Kidney capillary endothelial cell (primary cell): ENCODE measurements around the gene SGMS1.

Experiments used
- DNase-seq: peaks from one replicate; pipeline ENCODE4 v3.0.0-alpha.2; 2018; ENCODE audit warnings: low spot score

The SGMS1 gene

DNA sequence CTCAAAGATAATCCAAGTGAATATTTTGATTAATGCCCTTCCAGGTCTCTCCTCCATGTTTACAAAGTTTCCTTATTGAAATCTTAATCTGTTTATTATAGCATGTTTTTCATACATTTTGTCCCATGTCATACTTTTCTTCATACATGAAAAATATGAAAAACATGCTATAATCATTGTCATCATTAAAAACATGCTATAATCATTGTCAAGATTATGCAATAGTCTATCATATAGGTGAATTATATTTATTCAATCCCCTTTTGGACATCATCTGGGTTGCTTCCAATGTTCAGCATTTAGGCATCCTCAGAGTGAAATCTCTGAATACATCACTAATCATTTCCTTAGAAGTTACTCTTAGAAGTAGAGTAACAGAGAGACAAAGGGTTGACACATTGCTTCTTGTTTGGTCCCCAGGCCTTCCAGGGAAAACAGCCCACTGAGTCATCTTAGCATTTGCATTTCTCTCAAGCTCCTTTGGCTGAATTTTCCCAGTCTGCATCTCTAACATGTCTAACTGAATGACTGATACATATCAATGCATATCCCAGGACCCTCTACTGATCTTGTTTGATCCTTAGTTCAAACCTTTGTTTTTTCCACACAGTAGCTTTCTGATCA lies 87.0 kb downstream of the SGMS1 start:
- peak; percentile 78 for DNase-seq

DNA sequence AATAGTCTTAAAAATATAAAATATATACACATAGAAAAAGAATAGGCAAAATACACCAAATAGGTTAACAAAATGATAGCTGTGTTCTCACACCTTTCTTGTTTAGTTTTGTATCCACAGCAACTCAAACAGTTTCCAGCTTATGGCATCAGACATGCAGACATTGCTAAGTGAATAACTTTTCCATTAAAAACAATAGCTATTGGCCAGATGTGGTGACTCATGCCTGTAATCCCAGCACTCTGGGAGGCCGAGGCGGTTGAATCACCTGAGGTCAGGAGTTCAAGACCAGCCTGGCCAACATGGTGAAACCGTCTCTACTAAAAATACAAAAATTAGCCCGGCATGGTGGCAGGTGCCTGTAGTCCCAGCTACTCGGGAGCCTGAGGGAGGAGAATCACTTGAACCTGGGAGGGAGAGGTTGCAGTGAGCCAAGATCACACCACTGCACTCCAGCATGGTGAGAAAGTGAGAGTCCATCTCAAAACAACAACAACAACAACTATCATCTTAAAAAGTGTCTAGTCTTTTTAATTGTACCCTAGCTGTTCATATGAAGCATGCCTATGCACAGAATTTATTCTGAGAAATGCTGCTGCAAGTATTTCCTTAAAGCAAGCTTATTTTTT lies 88.9 kb downstream of the SGMS1 start:
- peak; percentile 40 for DNase-seq

DNA sequence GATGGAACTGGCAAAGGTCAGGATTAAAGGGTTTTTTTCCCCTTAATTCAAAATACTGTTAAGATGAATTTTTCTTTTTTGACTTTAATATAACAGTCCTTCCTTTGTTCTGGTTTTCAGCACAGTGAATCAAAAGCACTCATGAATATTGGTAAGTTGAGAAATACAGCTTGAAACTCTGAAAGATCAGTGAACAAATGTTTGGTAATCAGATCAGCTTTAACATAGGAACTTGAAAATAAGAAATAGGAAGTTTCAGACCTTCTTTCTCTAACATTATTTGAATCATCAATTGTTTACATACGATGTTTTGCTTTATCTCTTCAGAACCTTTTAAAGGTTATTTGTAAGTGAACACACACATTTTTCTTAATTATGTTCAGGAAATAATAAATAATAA lies 90.5 kb downstream of the SGMS1 start:
- DNase-seq = no peak

DNA sequence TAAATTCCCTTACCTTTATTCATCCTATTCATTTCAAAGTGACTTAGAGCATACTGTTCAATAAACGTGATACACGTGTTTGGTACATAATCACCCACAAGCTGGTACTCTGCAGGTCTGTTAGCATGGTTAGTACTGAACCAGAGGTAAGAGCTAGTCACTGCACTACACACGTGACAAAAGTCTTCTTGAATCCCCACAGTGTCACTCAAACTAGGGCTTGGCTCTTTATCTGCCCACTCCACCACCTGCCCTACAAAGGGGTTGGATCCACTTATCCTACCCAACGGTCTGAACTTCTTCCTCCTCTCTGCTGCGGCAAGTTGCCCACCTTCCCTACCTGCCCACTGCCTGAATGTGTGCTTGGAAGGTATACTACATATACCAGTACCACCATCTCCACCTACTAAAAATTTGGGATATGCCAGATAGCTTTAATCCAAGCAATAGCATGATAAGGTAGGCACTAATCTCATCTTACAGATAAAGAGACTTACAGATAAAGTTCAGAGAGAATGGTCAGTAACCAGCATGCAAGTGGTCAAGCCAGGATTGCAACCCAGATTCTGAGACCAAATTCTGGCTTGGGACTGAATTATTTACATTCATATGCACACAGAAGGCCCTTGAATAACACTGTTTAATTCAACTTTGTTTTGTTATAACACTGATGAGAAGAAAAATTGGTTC lies 92.2 kb downstream of the SGMS1 start:
- DNase-seq = no peak

DNA sequence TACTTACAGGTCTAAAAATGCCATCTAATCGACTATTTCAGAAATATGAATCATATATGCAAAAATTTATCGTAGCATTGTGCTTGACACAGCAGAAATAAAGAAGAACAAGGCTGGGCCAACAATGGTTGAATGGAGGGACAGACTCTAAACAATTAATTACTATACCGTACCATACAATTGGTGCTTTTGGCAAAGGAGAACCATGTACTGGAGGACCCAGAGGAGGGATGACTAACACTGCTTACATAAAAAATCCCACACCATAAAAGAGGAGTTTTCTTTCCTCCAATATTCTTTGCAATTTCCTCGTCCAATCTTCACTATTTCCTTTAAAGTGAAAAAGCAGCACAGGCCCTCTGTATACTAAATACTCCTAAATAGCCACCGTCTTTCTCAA lies 94.1 kb downstream of the SGMS1 start:
- no peak for DNase-seq

DNA sequence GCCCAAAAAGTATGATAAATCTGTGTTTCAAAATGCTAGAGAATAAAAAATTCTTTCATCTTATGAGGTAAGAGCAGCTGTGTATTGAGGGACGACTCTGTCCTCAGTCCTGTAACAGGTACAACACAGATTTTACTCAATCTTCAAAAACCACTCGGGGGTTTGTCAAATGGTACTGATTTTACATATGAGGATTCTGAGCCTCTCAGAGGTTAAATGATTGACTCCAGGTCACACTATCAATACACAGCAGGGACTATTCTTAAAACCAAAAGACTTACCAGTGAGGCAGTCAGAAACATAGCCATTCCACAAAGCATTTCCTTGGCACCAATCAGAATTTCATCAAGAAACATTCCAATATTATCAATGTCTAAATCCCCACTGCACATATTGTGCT lies 95.5 kb downstream of the SGMS1 start:
- DNase-seq = no peak

DNA sequence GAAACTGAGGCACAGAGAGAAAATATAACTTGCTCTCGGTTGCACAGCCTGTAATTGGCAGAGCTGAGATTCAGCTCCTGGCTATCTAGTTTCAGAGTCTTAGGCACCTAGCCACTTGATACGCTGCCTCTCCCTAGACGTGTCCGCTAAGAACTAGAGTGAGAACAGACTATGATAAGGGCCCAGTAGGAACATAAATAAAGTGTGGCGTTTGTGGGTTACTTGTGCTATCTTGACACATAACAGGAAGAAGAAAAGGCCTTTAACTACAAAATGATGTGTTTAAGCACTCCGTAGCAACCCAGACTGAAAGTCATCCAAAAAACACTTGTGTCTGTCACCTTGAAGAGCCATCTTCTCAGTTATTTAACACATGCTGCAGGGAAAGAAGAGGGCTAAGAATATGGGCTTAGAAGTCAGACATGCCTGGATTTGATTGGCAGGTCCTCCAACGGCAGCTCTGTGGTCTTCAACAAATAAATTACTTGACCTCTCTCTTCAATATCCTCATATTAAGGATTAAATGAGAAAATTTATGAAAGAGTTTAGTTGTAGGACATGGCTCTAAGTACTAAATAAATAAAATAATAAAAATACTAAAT lies 96.2 kb downstream of the SGMS1 start:
- DNase-seq = no peak

DNA sequence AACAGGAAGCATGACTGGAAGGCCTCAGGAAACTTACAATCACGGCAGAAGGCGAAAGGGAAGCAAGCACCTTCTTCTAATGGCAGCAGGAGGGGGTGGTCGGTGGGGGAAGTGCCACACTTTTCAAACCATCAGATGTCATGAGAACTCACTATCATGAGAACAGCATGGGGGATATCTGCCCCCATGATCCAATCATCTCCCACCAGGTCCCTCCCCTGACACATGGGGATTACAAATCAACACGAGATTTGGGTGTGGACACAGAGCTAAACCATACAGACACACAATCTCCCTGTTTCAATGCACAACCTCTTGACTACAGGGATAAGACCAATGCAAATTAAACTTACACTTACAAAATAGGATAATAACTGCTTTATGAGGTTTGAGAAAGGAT lies 97.6 kb downstream of the SGMS1 start:
- no peak for DNase-seq

DNA sequence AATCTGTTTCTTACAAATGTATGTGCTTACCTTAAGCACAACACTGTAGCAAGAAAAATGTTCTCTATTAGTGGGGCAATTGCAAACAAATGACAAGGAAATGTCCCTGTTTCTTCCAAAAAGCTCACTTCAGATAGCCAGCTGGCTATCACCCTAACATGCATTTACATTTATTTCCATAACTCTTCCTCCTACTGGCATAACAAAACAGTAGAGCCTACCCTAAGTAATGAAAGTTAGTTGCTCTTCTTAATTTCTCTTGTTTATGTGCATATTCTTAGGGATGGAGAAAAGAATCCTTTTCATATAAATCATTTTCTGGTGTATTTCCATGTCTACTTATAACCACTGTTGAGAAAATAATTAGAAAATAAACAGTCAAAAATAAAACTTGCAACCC lies 100.4 kb downstream of the SGMS1 start:
- no peak for DNase-seq

DNA sequence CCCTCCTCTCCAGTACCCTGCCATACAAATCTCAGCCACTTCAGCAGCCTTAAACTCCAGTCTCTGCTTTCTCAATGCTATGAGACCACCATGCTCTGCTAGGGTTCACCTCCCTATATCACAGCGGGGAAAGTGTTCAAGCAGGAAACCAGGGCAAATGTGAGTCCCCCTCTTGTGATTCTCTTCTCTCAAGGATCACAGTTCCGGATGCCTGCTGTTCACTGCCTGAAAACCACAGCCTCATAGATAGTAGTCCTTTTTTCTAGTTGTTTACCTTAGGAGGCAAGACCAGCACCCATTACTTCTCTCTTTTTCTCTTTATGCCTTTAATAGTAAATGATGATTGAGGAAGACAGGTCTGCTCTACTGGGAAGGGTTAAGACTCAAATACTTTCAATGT lies 100.8 kb downstream of the SGMS1 start:
- DNase-seq = no peak

DNA sequence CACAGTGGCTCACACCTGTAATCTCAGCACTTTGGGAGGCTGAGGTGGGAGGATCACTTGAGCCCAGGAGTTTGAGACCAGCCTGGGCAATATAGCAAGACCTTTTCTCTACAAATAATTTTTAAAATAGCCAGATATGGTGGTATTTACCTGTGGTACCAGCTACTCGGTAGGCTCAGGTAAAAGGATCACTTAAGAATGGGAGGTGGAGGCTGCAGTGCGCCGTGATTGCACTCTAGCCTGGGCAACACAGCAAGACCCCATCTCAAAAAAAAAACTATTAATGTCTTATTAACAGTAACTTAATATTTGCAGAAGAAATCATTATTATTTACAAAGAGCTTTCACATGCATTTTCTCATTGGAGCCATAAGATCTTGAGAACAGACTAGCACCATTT lies 103.6 kb downstream of the SGMS1 start:
- no peak for DNase-seq

DNA sequence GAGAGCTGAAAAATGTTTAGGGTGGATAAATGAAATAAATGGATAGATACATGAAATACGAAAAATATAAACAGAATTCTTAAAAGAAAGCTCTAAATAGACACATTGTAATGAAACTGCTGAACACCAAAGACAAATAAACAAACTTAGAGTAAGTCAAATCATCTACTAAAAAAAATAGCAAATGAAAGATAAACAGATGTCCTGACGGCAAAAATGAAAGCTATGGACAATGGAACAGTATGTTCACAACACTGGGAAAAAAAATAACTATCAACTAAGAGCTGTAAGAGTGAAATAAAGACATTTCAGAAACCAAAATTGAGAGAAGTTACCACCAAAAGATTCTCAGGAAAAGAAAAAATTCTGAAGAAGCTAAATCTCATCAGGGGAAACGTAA lies 106.1 kb downstream of the SGMS1 start:
- no peak for DNase-seq

DNA sequence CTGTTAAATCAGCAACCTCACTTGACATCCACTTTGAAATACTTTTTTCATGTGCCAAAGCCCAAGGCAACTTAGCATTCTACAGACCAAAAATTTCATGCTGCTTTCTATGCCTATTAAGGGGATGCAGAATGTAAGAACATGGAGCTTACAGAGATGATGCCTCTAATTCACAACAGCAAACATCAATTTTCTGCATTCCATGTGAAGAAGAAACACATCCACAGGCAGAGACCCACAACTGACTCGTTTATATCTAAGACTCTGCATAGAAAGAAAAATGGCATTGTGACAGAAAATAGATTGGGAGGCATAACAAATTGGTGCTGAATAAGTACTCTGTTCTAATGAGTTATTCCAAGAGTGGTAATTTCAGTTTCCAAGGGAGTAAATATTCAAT lies 107.6 kb downstream of the SGMS1 start:
- no peak for DNase-seq

DNA sequence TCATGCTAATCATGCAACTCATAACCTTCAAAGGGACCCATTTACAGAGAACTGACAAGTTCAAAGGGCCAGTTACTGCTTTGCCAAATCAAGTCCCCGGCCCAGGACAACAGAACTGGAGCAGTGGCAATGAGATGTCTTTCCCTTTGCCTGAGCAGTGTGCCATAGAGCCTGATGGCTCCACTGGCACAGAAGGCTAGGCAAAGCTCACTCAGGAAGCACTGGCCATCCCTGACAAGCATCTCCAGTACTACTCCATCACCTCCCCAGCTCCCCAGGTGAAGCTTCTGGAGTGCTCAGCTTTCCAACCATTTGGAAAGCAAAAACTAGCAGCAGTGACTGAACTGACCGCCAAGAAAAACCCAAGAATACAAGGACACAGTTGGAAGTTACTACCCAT lies 108.3 kb downstream of the SGMS1 start:
- DNase-seq = no peak

DNA sequence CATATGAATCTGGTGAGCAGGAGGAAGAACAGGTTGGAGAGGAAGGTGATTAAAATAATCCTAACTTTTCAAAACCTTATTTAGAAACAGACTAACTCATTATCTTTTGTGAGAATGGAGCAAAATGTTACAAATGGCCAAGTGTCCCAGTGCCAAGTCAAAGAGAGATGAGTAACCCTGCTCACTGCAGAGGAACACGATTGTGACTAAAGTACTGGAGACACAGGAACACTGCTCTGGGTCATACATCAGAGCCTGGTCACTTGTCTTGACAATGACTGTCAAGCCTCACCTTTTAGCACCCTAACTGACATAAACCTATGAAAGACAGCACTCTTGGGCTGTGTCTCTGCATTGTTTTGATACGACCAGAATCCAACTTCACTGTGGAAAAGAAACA lies 108.8 kb downstream of the SGMS1 start:
- no peak for DNase-seq

DNA sequence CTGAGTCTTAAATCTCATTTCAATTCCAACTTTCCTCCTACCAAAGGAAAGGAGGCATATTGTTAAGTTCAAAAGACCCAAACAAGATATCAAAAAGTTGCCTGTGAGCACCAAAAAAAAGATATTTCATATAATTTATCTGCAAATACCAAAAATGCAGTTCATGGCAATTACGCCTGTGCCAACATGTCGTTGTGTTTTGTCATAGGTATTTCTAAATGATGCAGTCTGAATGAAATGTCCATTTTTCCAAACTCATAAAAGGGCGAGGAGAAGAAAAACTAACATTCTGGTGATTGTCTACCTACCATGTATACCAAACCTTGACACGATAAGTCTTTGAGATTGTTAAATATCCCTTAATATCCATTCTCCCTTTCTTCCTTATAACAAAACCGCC lies 109.8 kb downstream of the SGMS1 start:
- DNase-seq = no peak

DNA sequence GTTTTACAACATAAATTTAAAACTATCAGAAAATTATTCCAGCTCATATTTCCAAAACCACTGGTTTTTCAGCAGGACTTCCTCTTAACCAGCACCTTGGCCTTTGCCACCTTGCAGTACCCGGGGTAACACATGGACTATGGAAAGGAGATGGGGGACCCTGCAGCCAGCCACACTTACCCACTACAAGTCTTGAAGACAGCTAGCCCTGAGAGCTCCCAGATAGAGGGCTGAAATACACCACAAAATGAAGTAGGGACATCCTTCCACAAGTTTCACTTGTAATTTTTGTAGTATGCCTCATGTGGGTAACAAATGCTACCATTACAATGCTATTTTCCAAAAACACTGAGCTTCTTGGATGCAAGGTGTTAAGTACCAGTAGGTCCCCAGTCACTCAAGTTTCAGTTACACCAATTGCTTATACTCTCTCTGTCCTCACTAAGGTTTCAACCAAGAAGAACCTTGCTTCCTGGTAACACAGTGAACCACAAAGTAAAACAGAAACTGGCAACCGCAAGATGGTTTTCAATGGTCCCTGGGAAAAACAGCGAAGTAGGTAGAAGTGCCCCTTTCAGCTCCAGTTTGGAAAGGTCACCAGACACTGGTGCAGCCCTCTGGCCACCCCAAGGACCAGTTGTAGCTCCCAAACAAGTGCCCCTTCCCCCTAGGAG lies 110.9 kb downstream of the SGMS1 start:
- DNase-seq = no peak

DNA sequence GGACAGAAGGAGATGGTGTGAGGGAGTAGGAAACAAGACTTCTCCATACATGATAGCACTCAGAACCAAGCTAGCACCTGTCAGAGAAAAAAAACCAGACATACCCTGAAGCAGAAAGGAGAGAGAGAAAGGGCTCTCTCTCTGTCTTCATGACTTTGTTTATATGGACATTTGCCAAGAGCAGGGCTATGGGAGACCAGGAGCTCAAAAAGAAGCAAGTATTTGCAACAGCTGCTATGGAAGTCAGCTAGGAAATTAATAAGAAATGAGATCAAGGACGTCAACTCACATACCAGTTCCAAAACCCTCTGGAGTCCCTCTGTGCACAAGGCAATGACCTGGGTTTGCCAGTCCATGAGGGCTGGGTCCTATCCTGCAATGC lies 111.6 kb downstream of the SGMS1 start:
- DNase-seq = no peak

DNA sequence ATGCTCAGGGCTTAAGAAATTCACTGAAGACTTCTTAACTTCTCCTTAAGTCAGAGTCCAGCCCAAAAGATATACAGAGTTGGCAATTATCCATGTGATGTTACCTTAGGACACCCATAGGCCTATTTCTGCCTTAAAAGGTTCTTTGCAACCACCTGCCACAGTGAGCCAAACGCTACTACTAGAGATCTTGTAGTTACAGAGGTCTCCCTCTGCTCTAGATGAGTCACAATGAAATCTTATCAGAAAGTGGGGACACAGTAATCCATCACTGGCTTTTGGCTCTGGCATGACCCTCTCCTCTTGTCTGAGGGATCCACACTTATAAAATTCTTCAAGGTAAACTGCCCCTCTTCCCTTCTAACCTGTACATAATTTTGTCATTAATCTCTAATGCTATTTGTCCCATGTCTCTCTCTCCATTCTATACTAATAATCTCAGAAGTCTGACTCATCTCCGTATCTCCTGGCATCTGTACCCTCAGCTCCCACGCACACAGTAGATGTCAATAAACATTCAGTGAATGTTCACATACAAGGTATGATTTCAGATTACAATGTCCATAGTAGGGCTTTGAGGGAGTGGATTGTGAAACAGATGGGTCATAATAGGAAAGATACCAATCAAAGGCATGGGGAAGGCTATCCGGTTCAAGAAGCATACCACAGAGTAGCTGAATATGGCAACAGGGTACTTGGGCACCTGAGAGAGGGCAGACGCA lies 112.1 kb downstream of the SGMS1 start:
- DNase-seq = no peak

DNA sequence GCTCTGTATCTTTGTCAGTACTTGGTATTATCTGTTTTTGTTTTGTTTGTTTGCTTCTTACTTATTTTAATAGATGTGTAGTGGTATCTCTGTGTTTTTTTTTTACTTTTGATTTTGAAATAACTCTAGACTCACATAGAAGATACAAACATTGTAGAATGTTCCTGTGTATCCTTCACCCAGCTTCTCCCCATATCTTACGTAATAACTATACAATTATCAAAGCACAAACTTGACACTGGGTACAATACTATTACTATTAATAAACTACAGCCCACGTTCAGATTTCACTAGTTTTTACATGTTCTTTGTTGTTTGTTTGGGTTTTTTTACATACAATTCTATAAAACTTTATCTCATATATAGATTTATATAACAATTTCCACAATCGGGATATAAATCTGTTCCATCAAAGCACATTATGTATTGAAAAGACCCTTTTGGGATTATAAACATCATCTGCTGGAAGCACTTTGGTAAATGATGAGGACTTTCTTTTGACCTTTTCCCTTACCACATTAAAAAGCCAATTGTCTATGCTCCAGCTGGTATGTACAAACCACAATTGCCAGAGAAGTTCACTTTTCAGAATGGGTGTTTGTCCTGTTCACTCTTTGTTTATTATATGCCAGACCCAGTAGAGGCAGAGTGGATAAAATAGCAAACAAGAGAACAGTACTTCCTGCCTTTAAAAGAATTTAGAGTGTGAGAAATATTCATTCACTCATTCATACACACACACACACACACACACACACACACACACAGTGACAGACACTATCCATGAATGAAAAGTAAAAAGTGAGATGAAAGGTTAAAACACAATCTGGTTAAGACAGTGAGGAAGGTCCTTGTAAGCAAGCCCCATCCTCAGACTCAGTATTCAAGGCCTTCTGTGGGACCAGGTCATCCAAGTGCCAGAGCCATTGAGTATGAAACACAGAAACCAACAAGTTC lies 113.0 kb downstream of the SGMS1 start:
- DNase-seq = no peak
